NB4 (cell line): ENCODE results near the gene ARHGAP30.

Source experiments
- DNase-seq: peaks from one replicate; pipeline ENCODE4 v3.0.0; 2010; ENCODE audit warnings: low read depth
- H3K4me3 ChIP-seq: one replicate; pipeline ENCODE4 v1.5.1; 2011; ENCODE audit warnings: mild to moderate bottlenecking, low read depth, low read length, moderate library complexity
- CTCF ChIP-seq: IDR thresholded peaks from one replicate; pipeline ENCODE4 v1.5.1; 2012; ENCODE audit warnings: low read depth, low read length
- MYC ChIP-seq: IDR thresholded peaks from 2 replicates; pipeline ENCODE4 v1.6.1; 2011; ENCODE audit warnings: low read depth, low read length
- POLR2A ChIP-seq: IDR thresholded peaks from 2 replicates; pipeline ENCODE4 v1.6.1; 2011; ENCODE audit warnings: mild to moderate bottlenecking; ENCODE audit not compliant: insufficient read length; ENCODE audit errors: extremely low read depth
- TF ChIP-seq, protein P1 (sequence below): IDR thresholded peaks from 2 replicates; pipeline ENCODE4 v1.6.1; 2011; ENCODE audit warnings: low read depth, low read length

ARHGAP30 gene

DNA sequence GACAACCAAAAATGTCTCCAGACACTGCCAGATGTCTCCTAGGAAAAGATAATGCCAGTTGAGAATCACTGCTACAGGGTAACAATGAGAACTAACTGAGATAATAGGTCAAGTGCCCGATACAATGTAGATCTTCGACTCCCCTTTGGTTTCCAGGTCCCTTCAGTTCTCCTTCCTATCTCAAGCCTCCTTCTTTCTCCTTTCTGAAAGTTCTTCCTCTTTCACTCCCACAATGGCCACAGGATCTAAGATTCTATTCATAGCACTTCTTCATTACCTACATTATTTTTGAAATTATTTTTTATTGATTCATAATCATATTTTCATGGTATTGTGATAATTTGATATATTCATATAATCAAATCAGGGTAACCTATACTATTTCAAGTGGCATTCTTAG, 41.8 kb upstream of the ARHGAP30 start:
- no peak overlapping the region for H3K4me3 ChIP-seq
- DNase-seq, result peak; percentile 32
- no peak for TF ChIP-seq POLR2A
- TF ChIP-seq CTCF, result no peak
- no peak for TF ChIP-seq MYC
- TF ChIP-seq, protein P1, sequence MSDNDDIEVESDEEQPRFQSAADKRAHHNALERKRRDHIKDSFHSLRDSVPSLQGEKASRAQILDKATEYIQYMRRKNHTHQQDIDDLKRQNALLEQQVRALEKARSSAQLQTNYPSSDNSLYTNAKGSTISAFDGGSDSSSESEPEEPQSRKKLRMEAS, result no peak

GRCh38 chr1:161111117-161111516, 41.4 kb upstream of the ARHGAP30 start:
- no peak for DNase-seq
- H3K4me3 ChIP-seq, result no peak overlapping the region
- TF ChIP-seq POLR2A (no peak), MYC (no peak), CTCF (no peak)
- TF ChIP-seq, protein P1, result no peak

DNA sequence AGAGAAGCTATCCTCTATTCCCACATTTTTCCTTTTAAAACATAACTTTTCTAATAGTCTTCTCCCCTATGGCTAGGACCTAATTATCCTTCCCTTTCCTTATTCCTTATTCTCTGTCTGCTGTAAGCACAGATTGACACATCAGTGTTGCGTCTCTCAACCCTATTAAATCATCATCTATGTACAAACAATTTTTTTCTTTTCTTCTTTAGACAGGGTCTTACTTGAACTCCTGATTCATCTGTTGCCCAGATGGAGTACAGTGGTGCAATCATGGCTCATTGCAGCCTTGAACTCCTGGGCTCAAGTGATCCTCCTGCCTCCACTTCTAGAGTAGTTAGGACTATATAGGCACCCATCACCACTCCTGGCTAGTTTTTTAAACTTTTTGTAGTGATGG, 36.7 kb upstream of the ARHGAP30 start:
- no peak for DNase-seq
- H3K4me3 ChIP-seq, result no peak overlapping the region
- TF ChIP-seq MYC (no peak), POLR2A (no peak), CTCF (no peak)
- TF ChIP-seq, protein P1, result no peak

GRCh38 chr1:161100556-161100955, 30.9 kb upstream of the ARHGAP30 start:
- no peak overlapping the region for H3K4me3 ChIP-seq
- DNase-seq, result no peak
- TF ChIP-seq POLR2A (no peak), CTCF (no peak), MYC (no peak)
- TF ChIP-seq, protein P1, result no peak

DNA sequence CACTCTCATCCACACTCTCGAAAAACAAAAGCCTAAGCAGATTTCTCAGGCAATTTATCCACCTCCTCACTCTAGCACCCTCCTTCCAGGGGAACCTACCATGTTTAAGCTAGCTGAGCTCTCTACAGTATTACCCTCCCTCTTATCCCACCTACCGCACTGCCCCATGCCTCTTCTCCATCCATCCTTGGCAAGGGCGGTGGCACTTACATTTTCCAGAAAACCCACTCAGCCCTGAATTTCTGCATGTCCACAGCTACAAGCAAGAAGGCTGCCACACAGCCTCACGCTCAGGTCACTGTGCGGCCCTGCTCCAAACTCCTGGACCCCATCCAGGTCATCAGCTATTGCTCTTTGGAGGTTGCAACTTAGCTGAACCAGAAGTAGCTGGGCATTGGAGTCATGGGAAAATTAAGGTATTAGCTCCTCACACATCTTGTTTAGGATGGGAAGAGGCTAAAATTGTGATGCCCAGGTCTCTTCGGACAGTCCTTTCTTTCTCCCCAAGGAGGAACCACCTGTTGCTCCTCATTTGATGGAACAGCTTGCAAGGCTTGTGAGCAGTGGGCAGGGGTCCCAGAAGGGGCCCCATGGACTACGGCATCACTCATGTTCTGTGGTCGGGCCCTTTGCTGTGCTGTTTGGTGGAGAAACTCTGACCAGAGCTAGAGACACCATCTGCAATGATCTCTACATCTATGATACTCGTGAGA, 29.6 kb upstream of the ARHGAP30 start:
- no peak overlapping the region for H3K4me3 ChIP-seq
- TF ChIP-seq, protein P1, result no peak
- TF ChIP-seq CTCF (no peak), MYC (no peak), POLR2A (no peak)
- DNase-seq, result no peak
